ENCODE data around the gene SPAG6. TPM values are rescaled to one million over a fixed set of nuclear protein-coding genes. Genes with fewer than 3 reads are reported as not detected.

Gene SPAG6
- total and polyA plus RNA-seq, 2 donors, result 0.03 to 0.37 TPM

- Histone ChIP-seq H3K36me3 (ENCODE audit: insufficient read depth) (no peaks in the 10 kb centered on the region), H3K4me3 (ENCODE audit: low read depth, low read length) (no peak overlapping the region), H3K27ac (ENCODE audit: low read depth) (no peak overlapping the region), H3K4me1 (ENCODE audit: insufficient read depth) (no peaks in the 10 kb centered on the region)
- DNase-seq (ENCODE audit: extremely low spot score), result no peak
- WGBS, result 25% methylated on average over 6 of the region's 6 CpGs
These were observed 82.7 kb downstream of the SPAG6 start for GRCh38 chr10:22427890-22428571.

GRCh38 chr10:22429146-22429545 lies 83.8 kb downstream of the SPAG6 start:
- Histone ChIP-seq H3K4me3 (ENCODE audit: low read depth, low read length) (no peak overlapping the region), H3K4me1 (ENCODE audit: insufficient read depth) (no peaks in the 10 kb centered on the region), H3K27ac (ENCODE audit: low read depth) (no peak overlapping the region), H3K36me3 (ENCODE audit: insufficient read depth) (no peaks in the 10 kb centered on the region)
- no peak for DNase-seq (ENCODE audit: extremely low spot score)
- 59% methylated on average over 3 of the region's 3 CpGs for WGBS

- no peak overlapping the region for H3K4me3 ChIP-seq (ENCODE audit: low read depth, low read length)
- 55% methylated on average over 8 of the region's 8 CpGs for WGBS
- DNase-seq (ENCODE audit: extremely low spot score), result no peak
- no peaks in the 10 kb centered on the region for H3K36me3 ChIP-seq (ENCODE audit: insufficient read depth)
- no peak overlapping the region for H3K27ac ChIP-seq (ENCODE audit: low read depth)
- H3K4me1 ChIP-seq (ENCODE audit: insufficient read depth), result no peaks in the 10 kb centered on the region
These were observed 84.7 kb downstream of the SPAG6 start for GRCh38 chr10:22429981-22430421.

DNA sequence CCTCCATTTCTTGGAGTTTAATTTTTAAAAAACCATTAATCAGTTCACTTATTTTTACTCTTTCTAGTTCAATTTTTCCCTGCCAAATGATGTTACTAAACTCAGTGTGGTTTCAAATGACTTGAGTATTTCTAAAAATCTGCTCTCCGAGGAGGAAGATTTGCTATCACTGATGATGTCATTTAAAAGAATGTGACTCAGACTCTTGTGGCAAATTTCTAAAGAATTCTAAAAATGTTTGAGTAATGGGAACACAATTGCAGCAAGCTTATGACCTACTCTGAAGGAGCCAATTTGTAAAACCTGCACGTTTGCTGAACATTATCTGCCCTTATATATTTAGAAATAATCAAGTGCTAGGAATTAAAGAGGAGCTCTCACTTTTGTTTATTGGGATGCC lies 88.6 kb downstream of the SPAG6 start:
- Histone ChIP-seq H3K4me3 (ENCODE audit: low read depth, low read length) (no peak overlapping the region), H3K36me3 (ENCODE audit: insufficient read depth) (no peaks in the 10 kb centered on the region), H3K27ac (ENCODE audit: low read depth) (no peak overlapping the region), H3K4me1 (ENCODE audit: insufficient read depth) (no peaks in the 10 kb centered on the region)
- 24% methylated on average over 2 of the region's 2 CpGs for WGBS
- no peak for DNase-seq (ENCODE audit: extremely low spot score)

- no peak for DNase-seq (ENCODE audit: extremely low spot score)
- no peaks in the 10 kb centered on the region for H3K4me1 ChIP-seq (ENCODE audit: insufficient read depth)
- WGBS, result 92% methylated on average over 2 of the region's 2 CpGs
- H3K36me3 ChIP-seq (ENCODE audit: insufficient read depth), result no peaks in the 10 kb centered on the region
- no peak overlapping the region for H3K4me3 ChIP-seq (ENCODE audit: low read depth, low read length)
- H3K27ac ChIP-seq (ENCODE audit: low read depth), result no peak overlapping the region
These were observed 89.2 kb downstream of the SPAG6 start for GRCh38 chr10:22434521-22434920.

DNA sequence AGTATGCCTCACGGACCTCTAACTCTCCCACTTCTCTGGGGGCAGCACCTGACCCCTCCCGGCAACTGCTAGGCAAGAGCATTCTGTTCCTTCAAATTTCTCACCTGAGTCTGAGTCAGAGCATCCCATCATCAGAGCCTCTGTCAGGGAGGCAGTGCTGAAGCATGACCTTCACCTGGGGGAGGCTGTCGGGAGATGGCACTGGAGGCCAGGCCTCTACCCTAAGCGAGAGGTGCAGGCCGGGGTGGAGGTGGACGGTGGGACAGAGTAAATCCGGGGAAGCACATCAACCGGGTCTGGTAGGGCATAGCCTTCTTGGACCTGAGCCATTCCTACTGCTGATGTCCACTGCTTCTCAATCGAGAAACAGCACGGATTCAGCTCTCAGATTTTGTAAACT lies 90.4 kb downstream of the SPAG6 start:
- DNase-seq (ENCODE audit: extremely low spot score), result no peak
- no peak overlapping the region for H3K27ac ChIP-seq (ENCODE audit: low read depth)

GRCh38 chr10:22436526-22436892 lies 91.2 kb downstream of the SPAG6 start:
- 10% methylated on average over 35 of the region's 35 CpGs for WGBS
- Histone ChIP-seq H3K36me3 (ENCODE audit: insufficient read depth) (no peaks in the 10 kb centered on the region), H3K4me3 (ENCODE audit: low read depth, low read length) (peak overlapping the region; percentile 58), H3K27ac (ENCODE audit: low read depth) (peak overlapping the region; percentile 97), H3K4me1 (ENCODE audit: insufficient read depth) (no peaks in the 10 kb centered on the region)
- DNase-seq (ENCODE audit: extremely low spot score), result no peak

More for the DNA sequence above, 90.4 kb downstream of the SPAG6 start:
- H3K4me3 ChIP-seq (ENCODE audit: low read depth, low read length), result no peak overlapping the region
- 98% methylated on average over 10 of the region's 10 CpGs for WGBS
- H3K4me1 ChIP-seq (ENCODE audit: insufficient read depth), result no peaks in the 10 kb centered on the region
- no peaks in the 10 kb centered on the region for H3K36me3 ChIP-seq (ENCODE audit: insufficient read depth)

DNA sequence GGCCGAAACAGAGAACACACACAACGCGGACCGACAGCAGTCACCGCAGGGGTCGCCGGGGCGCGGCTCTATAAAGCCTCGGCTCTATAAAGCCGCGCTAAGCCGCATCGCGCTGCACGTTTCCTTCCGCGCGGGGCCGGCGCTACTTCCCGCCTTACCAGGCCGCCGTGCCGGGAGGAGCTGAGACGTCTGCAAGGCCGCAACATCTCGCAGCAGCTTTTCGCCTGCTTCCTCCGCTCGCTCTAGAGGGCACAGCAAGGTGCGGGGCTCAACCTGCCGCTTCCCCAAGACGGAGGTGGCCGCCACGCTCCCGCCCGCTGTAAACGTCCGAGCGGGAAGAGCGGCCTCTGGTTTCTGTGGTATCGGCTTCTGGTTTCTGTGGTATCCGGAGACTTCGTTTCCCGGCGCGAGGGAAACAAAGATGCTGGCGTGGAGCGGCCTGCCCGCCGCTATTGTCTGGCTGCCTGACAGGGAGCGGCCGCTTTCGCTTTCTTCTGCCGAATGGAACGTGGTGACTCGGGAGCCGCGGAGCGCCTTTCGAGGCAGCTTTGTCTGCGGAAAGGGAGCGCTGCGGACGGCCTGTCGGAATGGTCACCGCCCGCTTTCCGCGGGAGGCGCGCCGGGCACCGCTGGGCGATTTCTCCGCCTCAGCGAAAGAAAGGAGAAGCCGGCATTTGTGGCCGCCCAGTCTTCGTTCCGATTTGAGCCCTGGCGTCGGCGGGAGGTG lies 91.8 kb downstream of the SPAG6 start:
- peak overlapping the region; percentile 58 for H3K4me3 ChIP-seq (ENCODE audit: low read depth, low read length)
- under 1% methylated on average over 85 of the region's 85 CpGs for WGBS
- H3K4me1 ChIP-seq (ENCODE audit: insufficient read depth), result no peaks in the 10 kb centered on the region
- peak overlapping the region; percentile 97 for H3K27ac ChIP-seq (ENCODE audit: low read depth)
- no peaks in the 10 kb centered on the region for H3K36me3 ChIP-seq (ENCODE audit: insufficient read depth)
- DNase-seq (ENCODE audit: extremely low spot score), result peak; percentile 69

DNA sequence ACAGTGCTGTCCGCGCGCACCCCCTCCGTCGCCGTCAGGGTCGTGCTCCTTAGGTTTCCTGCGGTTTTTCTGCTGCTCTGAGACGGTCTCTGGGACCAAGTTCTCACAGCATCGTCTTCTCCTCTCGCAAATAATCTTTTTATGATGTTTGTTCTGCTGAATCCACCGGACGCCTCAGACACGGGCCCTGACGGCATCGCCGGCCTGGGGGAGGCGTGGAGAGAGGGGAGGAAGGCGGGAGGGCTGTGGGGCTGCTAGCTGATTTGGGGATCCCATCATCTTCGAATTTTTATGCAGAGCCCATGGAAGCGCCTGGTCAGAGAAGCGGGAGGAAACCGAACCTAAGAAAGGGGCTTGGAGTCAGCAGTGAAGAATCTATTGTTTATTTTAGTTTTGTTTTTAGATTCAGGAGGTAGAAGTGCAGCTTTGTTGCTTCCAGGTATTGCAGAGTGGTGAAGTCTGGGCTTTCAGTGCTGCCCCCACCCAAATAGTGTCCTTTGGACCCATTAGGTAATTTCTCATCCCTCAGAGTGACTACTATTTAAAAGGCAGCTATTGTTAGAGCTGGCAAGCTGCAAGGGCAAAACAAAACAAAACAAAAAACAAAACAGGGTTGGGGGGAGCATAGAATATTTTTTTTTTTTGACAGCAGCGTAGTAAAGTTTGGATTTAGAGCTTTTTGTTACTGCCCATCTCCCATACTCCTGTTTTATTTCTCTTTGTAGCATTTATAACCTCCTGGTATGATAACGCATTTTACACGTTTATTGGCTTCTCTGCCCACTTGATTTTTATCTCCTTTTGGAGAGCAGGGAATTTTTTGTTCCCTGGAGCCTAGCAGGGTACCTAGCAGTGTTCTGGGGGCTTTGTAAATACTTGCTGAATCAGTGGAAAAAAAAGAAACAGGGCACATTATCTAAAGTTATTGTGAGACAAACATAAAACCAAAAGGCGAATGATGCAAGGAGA lies 92.6 kb downstream of the SPAG6 start:
- DNase-seq (ENCODE audit: extremely low spot score), result no peak
- 6% methylated on average over 27 of the region's 27 CpGs for WGBS

GRCh38 chr10:22438711-22439110 lies 93.4 kb downstream of the SPAG6 start:
- 85% methylated on average over 4 of the region's 4 CpGs for WGBS
- no peak for DNase-seq (ENCODE audit: extremely low spot score)
- Histone ChIP-seq H3K4me1 (ENCODE audit: insufficient read depth) (no peaks in the 10 kb centered on the region), H3K4me3 (ENCODE audit: low read depth, low read length) (no peak overlapping the region), H3K36me3 (ENCODE audit: insufficient read depth) (no peaks in the 10 kb centered on the region), H3K27ac (ENCODE audit: low read depth) (no peak overlapping the region)

More for the DNA sequence above, 92.6 kb downstream of the SPAG6 start:
- H3K4me1 ChIP-seq (ENCODE audit: insufficient read depth), result no peaks in the 10 kb centered on the region
- H3K36me3 ChIP-seq (ENCODE audit: insufficient read depth), result no peaks in the 10 kb centered on the region
- H3K27ac ChIP-seq (ENCODE audit: low read depth), result peak overlapping the region; percentile 97
- peak overlapping the region; percentile 58 for H3K4me3 ChIP-seq (ENCODE audit: low read depth, low read length)

- Histone ChIP-seq H3K36me3 (ENCODE audit: insufficient read depth) (no peaks in the 10 kb centered on the region), H3K4me3 (ENCODE audit: low read depth, low read length) (no peak overlapping the region), H3K27ac (ENCODE audit: low read depth) (no peak overlapping the region), H3K4me1 (ENCODE audit: insufficient read depth) (no peaks in the 10 kb centered on the region)
- no peak for DNase-seq (ENCODE audit: extremely low spot score)
These were observed 96.8 kb downstream of the SPAG6 start for GRCh38 chr10:22442063-22442462.

DNA sequence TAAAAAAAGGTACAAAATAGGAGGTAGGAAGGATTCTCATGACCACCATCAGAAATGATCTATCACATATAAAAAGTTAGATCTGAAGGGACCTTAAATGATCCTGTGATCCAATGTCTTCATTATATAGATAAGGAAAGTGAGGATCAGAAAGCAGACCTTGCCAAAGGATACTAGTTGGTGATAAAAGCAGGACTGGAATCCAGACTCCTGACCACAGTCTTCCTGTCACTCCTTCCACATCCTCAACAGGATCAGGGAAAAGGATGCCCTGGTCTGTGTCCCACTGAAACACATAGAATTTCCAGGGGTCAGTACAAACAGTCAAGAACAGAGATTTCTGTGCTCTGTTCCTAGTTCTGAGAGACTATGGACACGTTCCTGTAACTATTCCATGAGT lies 97.2 kb downstream of the SPAG6 start:
- WGBS, result 63% methylated on average over 1 of the region's 1 CpG
- no peak overlapping the region for H3K4me3 ChIP-seq (ENCODE audit: low read depth, low read length)
- DNase-seq (ENCODE audit: extremely low spot score), result no peak
- no peak overlapping the region for H3K27ac ChIP-seq (ENCODE audit: low read depth)
- H3K36me3 ChIP-seq (ENCODE audit: insufficient read depth), result no peaks in the 10 kb centered on the region
- H3K4me1 ChIP-seq (ENCODE audit: insufficient read depth), result no peaks in the 10 kb centered on the region

DNA sequence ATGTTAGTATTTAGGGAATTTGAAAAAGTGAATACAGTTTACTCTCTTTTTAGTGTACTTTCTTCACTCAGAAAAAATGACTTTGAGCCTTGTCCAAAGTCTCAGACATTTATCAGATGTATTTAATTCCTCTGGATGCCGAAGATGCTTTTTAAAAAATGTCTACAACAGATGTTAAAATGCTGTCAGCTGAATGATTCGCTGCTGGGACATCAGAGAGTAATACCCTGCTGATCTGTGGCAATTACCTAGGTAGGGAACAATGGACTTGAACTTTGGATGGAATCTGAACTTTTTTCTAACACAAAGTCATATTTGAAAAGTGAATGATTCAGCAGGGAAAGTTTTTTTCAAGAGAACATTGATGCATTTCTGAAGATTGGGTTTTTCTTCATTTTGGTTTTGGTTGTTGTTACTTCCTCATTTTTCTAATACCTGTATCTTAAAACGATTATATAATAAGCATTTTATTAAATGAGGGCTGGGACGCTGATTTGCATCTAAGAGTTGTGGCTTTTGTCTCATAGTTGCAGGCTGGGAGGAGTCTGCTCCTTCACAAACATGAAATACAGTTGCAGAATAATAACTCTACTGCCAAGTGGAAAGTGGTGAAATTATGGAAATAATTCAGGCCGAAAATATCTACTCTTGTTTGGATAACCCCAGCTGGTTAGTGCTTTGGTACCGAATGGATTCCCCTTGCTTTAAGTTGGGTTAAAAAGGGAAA lies 98.0 kb downstream of the SPAG6 start:
- WGBS, result 51% methylated on average over 6 of the region's 6 CpGs
- no peaks in the 10 kb centered on the region for H3K36me3 ChIP-seq (ENCODE audit: insufficient read depth)
- H3K4me3 ChIP-seq (ENCODE audit: low read depth, low read length), result no peak overlapping the region
- no peak for DNase-seq (ENCODE audit: extremely low spot score)
- no peak overlapping the region for H3K27ac ChIP-seq (ENCODE audit: low read depth)
- H3K4me1 ChIP-seq (ENCODE audit: insufficient read depth), result no peaks in the 10 kb centered on the region
